ENCODE results near the gene FGA. TPM values are rescaled to one million over a fixed set of nuclear protein-coding genes. Genes with fewer than 3 reads are reported as not detected.
A peak's percentile ranks its signal among the peaks of the same experiment; 100 is the strongest.

FGA gene
- not detected for total RNA-seq

GRCh38 chr4:154590329-154591006 is at the start of gene FGA:
Gene FGA, minus strand, starts transcription at chr4:154590742. Its CDS starts 55 bp downstream, at chr4:154590687.
- no peak within 1 kb of the TSS for H3K4me3 Mint-ChIP-seq

GRCh38 chr4:154634058-154634457 is 43.5 kb upstream of the FGA start:
- peaks cover 29% of the 10 kb centered on the region for H3K27me3 Mint-ChIP-seq
- no peaks in the 10 kb centered on the region for H3K9me3 Mint-ChIP-seq
- no peak for ATAC-seq (replicated peaks)
- H3K4me3 Mint-ChIP-seq = no peak overlapping the region
- no peaks in the 10 kb centered on the region for H3K36me3 Mint-ChIP-seq (ENCODE audit: low read depth)
- H3K27ac Mint-ChIP-seq = no peak overlapping the region
- H3K4me1 Mint-ChIP-seq = peaks cover 3% of the 10 kb centered on the region

More at GRCh38 chr4:154590329-154591006, at the start of gene FGA:
- Mint-ChIP-seq H3K27ac (no peak within 1 kb of the TSS), H3K4me1 (no peaks in the 10 kb centered on the region), H3K9me3 (no peaks in the 10 kb centered on the region), H3K36me3 (ENCODE audit: low read depth) (no peaks in the 10 kb centered on the region), H3K27me3 (peaks cover 25% of the 10 kb centered on the region)
- ATAC-seq (replicated peaks) = no peak

- Mint-ChIP-seq H3K9me3 (no peaks in the 10 kb centered on the region), H3K36me3 (ENCODE audit: low read depth) (no peaks in the 10 kb centered on the region), H3K27ac (no peak overlapping the region), H3K4me1 (no peaks in the 10 kb centered on the region), H3K27me3 (peaks cover 26% of the 10 kb centered on the region), H3K4me3 (no peak overlapping the region)
- ATAC-seq (replicated peaks) = no peak
Observed at GRCh38 chr4:154631828-154632227, 41.3 kb upstream of the FGA start.

GRCh38 chr4:154630324-154630723 is 39.8 kb upstream of the FGA start:
- Mint-ChIP-seq H3K36me3 (ENCODE audit: low read depth) (no peaks in the 10 kb centered on the region), H3K4me1 (no peaks in the 10 kb centered on the region), H3K27me3 (peaks cover 28% of the 10 kb centered on the region), H3K4me3 (no peak overlapping the region), H3K9me3 (no peaks in the 10 kb centered on the region), H3K27ac (no peak overlapping the region)
- no peak for ATAC-seq (replicated peaks)

- Mint-ChIP-seq H3K36me3 (ENCODE audit: low read depth) (no peaks in the 10 kb centered on the region), H3K4me3 (no peak overlapping the region), H3K4me1 (no peaks in the 10 kb centered on the region), H3K27ac (no peak overlapping the region), H3K9me3 (no peaks in the 10 kb centered on the region), H3K27me3 (peaks cover 19% of the 10 kb centered on the region)
- peak; percentile 87 for ATAC-seq (replicated peaks)
Observed at GRCh38 chr4:154626793-154627484, 36.4 kb upstream of the FGA start.

GRCh38 chr4:154625971-154626370 is 35.4 kb upstream of the FGA start:
- Mint-ChIP-seq H3K9me3 (no peaks in the 10 kb centered on the region), H3K27me3 (peaks cover 20% of the 10 kb centered on the region), H3K27ac (no peak overlapping the region), H3K36me3 (ENCODE audit: low read depth) (no peaks in the 10 kb centered on the region), H3K4me1 (no peaks in the 10 kb centered on the region), H3K4me3 (peak overlapping the region; percentile 11)
- ATAC-seq (replicated peaks) = no peak

- Mint-ChIP-seq H3K4me3 (no peak overlapping the region), H3K4me1 (no peaks in the 10 kb centered on the region), H3K27ac (no peak overlapping the region), H3K36me3 (ENCODE audit: low read depth) (no peaks in the 10 kb centered on the region), H3K27me3 (peaks cover 12% of the 10 kb centered on the region), H3K9me3 (no peaks in the 10 kb centered on the region)
- ATAC-seq (replicated peaks) = no peak
Observed at GRCh38 chr4:154623995-154624394, 33.5 kb upstream of the FGA start.

GRCh38 chr4:154623436-154623835 is 32.9 kb upstream of the FGA start:
- no peaks in the 10 kb centered on the region for H3K9me3 Mint-ChIP-seq
- no peak overlapping the region for H3K4me3 Mint-ChIP-seq
- no peaks in the 10 kb centered on the region for H3K36me3 Mint-ChIP-seq (ENCODE audit: low read depth)
- peaks cover 12% of the 10 kb centered on the region for H3K27me3 Mint-ChIP-seq
- H3K27ac Mint-ChIP-seq = no peak overlapping the region
- no peak for ATAC-seq (replicated peaks)
- no peaks in the 10 kb centered on the region for H3K4me1 Mint-ChIP-seq

GRCh38 chr4:154622598-154622997 is 32.1 kb upstream of the FGA start:
- no peak overlapping the region for H3K27ac Mint-ChIP-seq
- H3K36me3 Mint-ChIP-seq (ENCODE audit: low read depth) = no peaks in the 10 kb centered on the region
- ATAC-seq (replicated peaks) = peak; percentile 50
- no peaks in the 10 kb centered on the region for H3K9me3 Mint-ChIP-seq
- peaks cover 12% of the 10 kb centered on the region for H3K27me3 Mint-ChIP-seq
- H3K4me3 Mint-ChIP-seq = no peak overlapping the region
- no peaks in the 10 kb centered on the region for H3K4me1 Mint-ChIP-seq

GRCh38 chr4:154620111-154620510 is 29.6 kb upstream of the FGA start:
- Mint-ChIP-seq H3K27me3 (peaks cover 11% of the 10 kb centered on the region), H3K4me1 (no peaks in the 10 kb centered on the region), H3K4me3 (no peak overlapping the region), H3K36me3 (ENCODE audit: low read depth) (no peaks in the 10 kb centered on the region), H3K27ac (no peak overlapping the region), H3K9me3 (no peaks in the 10 kb centered on the region)
- ATAC-seq (replicated peaks) = no peak

GRCh38 chr4:154618708-154619315 is 28.3 kb upstream of the FGA start:
- H3K4me3 Mint-ChIP-seq = no peak overlapping the region
- H3K27me3 Mint-ChIP-seq = peaks cover 12% of the 10 kb centered on the region
- no peaks in the 10 kb centered on the region for H3K36me3 Mint-ChIP-seq (ENCODE audit: low read depth)
- no peaks in the 10 kb centered on the region for H3K9me3 Mint-ChIP-seq
- H3K4me1 Mint-ChIP-seq = no peaks in the 10 kb centered on the region
- H3K27ac Mint-ChIP-seq = no peak overlapping the region
- ATAC-seq (replicated peaks) = peak; percentile 29

GRCh38 chr4:154617820-154618317 is 27.3 kb upstream of the FGA start:
- peaks cover 13% of the 10 kb centered on the region for H3K27me3 Mint-ChIP-seq
- H3K27ac Mint-ChIP-seq = no peak overlapping the region
- no peaks in the 10 kb centered on the region for H3K36me3 Mint-ChIP-seq (ENCODE audit: low read depth)
- H3K9me3 Mint-ChIP-seq = no peaks in the 10 kb centered on the region
- no peak for ATAC-seq (replicated peaks)
- H3K4me3 Mint-ChIP-seq = no peak overlapping the region
- no peaks in the 10 kb centered on the region for H3K4me1 Mint-ChIP-seq

GRCh38 chr4:154616731-154617130 is 26.2 kb upstream of the FGA start:
- no peaks in the 10 kb centered on the region for H3K4me1 Mint-ChIP-seq
- H3K27me3 Mint-ChIP-seq = peaks cover 13% of the 10 kb centered on the region
- H3K9me3 Mint-ChIP-seq = no peaks in the 10 kb centered on the region
- no peak for ATAC-seq (replicated peaks)
- H3K4me3 Mint-ChIP-seq = no peak overlapping the region
- H3K27ac Mint-ChIP-seq = no peak overlapping the region
- H3K36me3 Mint-ChIP-seq (ENCODE audit: low read depth) = no peaks in the 10 kb centered on the region

- no peaks in the 10 kb centered on the region for H3K4me1 Mint-ChIP-seq
- H3K4me3 Mint-ChIP-seq = no peak overlapping the region
- ATAC-seq (replicated peaks) = no peak
- no peak overlapping the region for H3K27ac Mint-ChIP-seq
- H3K36me3 Mint-ChIP-seq (ENCODE audit: low read depth) = no peaks in the 10 kb centered on the region
- H3K27me3 Mint-ChIP-seq = peaks cover 13% of the 10 kb centered on the region
- no peaks in the 10 kb centered on the region for H3K9me3 Mint-ChIP-seq
Observed at GRCh38 chr4:154616287-154616686, 25.7 kb upstream of the FGA start.

GRCh38 chr4:154615211-154615610 is 24.7 kb upstream of the FGA start:
- peaks cover 13% of the 10 kb centered on the region for H3K27me3 Mint-ChIP-seq

More at GRCh38 chr4:154615211-154615610, 24.7 kb upstream of the FGA start:
- H3K4me1 Mint-ChIP-seq = no peaks in the 10 kb centered on the region
- H3K9me3 Mint-ChIP-seq = no peaks in the 10 kb centered on the region
- no peak for ATAC-seq (replicated peaks)
- H3K36me3 Mint-ChIP-seq (ENCODE audit: low read depth) = no peaks in the 10 kb centered on the region
- H3K4me3 Mint-ChIP-seq = no peak overlapping the region
- H3K27ac Mint-ChIP-seq = no peak overlapping the region

Data from activated T-helper 17 cell treated with anti-CD3 and anti-CD28 coated beads, Interleukin-2, amount 50 U/mL, for 72 hours (primary cell).